ENCODE results near the gene DCLK3.

DCLK3 gene

GRCh38 chr3:36776436-36776835 is 12.1 kb upstream of the DCLK3 start:
- TF ChIP-seq EP300 (IDR thresholded peaks at IDR 0.05; ENCODE audit: borderline replicate concordance) (no peak), REST (IDR thresholded peaks at IDR 0.05; ENCODE audit: low read depth) (no peak), MAX (IDR thresholded peaks at IDR 0.05) (no peak), YY1 (IDR thresholded peaks at IDR 0.05; ENCODE audit: low read depth) (no peak), RAD21 (IDR thresholded peaks at IDR 0.05; ENCODE audit: low read depth) (no peak), CEBPB (IDR thresholded peaks at IDR 0.05) (no peak), TAF1 (IDR thresholded peaks at IDR 0.05; ENCODE audit: low read depth) (no peak), ZBTB7A (IDR thresholded peaks at IDR 0.05; ENCODE audit: low read depth) (no peak), TCF12 (IDR thresholded peaks at IDR 0.05; ENCODE audit: low read depth) (no peak), FOXM1 (IDR thresholded peaks at IDR 0.05; ENCODE audit: borderline replicate concordance, low read depth) (no peak), EGR1 (IDR thresholded peaks at IDR 0.05) (no peak), TEAD4 (IDR thresholded peaks at IDR 0.05) (no peak), USF1 (IDR thresholded peaks at IDR 0.05) (no peak), CREB1 (IDR thresholded peaks at IDR 0.05; ENCODE audit: low read depth) (no peak), NFIC (IDR thresholded peaks at IDR 0.05) (no peak)

- TF ChIP-seq YY1 (IDR thresholded peaks at IDR 0.05; ENCODE audit: low read depth), result no peak
- no peak for TF ChIP-seq TCF12 (IDR thresholded peaks at IDR 0.05; ENCODE audit: low read depth)
- TF ChIP-seq ZBTB7A (IDR thresholded peaks at IDR 0.05; ENCODE audit: low read depth), result no peak
- no peak for TF ChIP-seq REST (IDR thresholded peaks at IDR 0.05; ENCODE audit: low read depth)
- no peak for TF ChIP-seq CREB1 (IDR thresholded peaks at IDR 0.05; ENCODE audit: low read depth)
- no peak for TF ChIP-seq EP300 (IDR thresholded peaks at IDR 0.05; ENCODE audit: borderline replicate concordance)
These were observed 9.7 kb upstream of the DCLK3 start for GRCh38 chr3:36774052-36774451.

GRCh38 chr3:36771931-36772330 is 7.6 kb upstream of the DCLK3 start:
- TF ChIP-seq EP300 (IDR thresholded peaks at IDR 0.05; ENCODE audit: borderline replicate concordance) (no peak), YY1 (IDR thresholded peaks at IDR 0.05; ENCODE audit: low read depth) (no peak), USF1 (IDR thresholded peaks at IDR 0.05) (no peak), RAD21 (IDR thresholded peaks at IDR 0.05; ENCODE audit: low read depth) (no peak), EGR1 (IDR thresholded peaks at IDR 0.05) (no peak), MAX (IDR thresholded peaks at IDR 0.05) (no peak), CEBPB (IDR thresholded peaks at IDR 0.05) (no peak), NFIC (IDR thresholded peaks at IDR 0.05) (no peak), ZBTB7A (IDR thresholded peaks at IDR 0.05; ENCODE audit: low read depth) (no peak), REST (IDR thresholded peaks at IDR 0.05; ENCODE audit: low read depth) (no peak), TAF1 (IDR thresholded peaks at IDR 0.05; ENCODE audit: low read depth) (no peak)

GRCh38 chr3:36769926-36770325 is 5.6 kb upstream of the DCLK3 start:
- TF ChIP-seq FOXM1 (IDR thresholded peaks at IDR 0.05; ENCODE audit: borderline replicate concordance, low read depth) (no peak), EP300 (IDR thresholded peaks at IDR 0.05; ENCODE audit: borderline replicate concordance) (no peak), EGR1 (IDR thresholded peaks at IDR 0.05) (no peak), CEBPB (IDR thresholded peaks at IDR 0.05) (no peak), RAD21 (IDR thresholded peaks at IDR 0.05; ENCODE audit: low read depth) (no peak), TEAD4 (IDR thresholded peaks at IDR 0.05) (no peak), MAX (IDR thresholded peaks at IDR 0.05) (no peak), REST (IDR thresholded peaks at IDR 0.05; ENCODE audit: low read depth) (no peak), NFIC (IDR thresholded peaks at IDR 0.05) (no peak), ZBTB7A (IDR thresholded peaks at IDR 0.05; ENCODE audit: low read depth) (no peak), YY1 (IDR thresholded peaks at IDR 0.05; ENCODE audit: low read depth) (no peak), CREB1 (IDR thresholded peaks at IDR 0.05; ENCODE audit: low read depth) (no peak)

Measured in Ishikawa (cell line).